NCI-H2029 (cell line): ENCODE measurements around the gene GALNT1.

Experiments
- DNase-seq: peaks from one replicate; lab custom pipeline; 2025; lab: John Stamatoyannopoulos, UW

Gene GALNT1

DNA sequence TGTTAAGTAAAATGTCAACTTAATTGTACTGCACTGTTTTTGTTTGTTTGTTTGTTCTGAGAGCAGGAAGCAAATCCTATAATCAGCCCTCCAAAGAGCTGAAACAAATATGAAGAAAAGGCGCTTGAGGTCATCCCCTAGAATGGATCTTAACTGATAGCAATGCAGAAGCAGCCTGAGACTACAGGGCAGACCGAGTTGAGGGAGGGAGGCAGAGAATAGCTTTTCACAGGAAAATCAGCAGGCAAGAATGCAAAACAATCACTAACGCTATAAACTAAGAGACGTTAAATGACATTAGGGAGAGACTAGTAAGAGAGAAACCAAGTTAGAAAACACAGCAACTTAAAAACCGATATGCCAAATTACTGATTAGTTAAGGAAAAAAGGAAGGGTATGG, 37.2 kb downstream of the GALNT1 start:
- DNase-seq, result no peak

DNA sequence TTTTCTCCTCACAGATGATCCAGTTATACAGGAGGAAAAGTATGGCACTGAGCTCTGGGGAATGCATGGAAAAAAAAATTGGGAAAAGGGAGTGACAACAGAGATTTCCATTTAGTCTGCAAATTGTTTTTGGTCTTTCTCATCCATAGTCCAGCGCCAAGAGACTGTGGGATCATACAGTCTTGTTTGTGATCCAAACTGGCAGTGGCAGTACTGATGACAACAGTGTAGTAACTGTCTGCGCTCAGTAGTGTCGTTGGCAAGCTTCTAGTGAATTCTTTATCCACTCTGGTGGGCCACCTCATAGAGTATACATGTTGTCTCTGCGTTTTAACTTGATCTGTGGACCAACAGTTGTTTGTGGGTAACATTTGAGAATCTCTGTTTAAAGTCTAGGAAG, 37.9 kb downstream of the GALNT1 start:
- DNase-seq, result no peak

GRCh38 chr18:35619941-35620340, 38.4 kb downstream of the GALNT1 start:
- DNase-seq, result no peak

- DNase-seq, result no peak
Observed at GRCh38 chr18:35620765-35621164, 39.2 kb downstream of the GALNT1 start.

GRCh38 chr18:35623255-35623654, 41.7 kb downstream of the GALNT1 start:
- DNase-seq, result no peak

DNA sequence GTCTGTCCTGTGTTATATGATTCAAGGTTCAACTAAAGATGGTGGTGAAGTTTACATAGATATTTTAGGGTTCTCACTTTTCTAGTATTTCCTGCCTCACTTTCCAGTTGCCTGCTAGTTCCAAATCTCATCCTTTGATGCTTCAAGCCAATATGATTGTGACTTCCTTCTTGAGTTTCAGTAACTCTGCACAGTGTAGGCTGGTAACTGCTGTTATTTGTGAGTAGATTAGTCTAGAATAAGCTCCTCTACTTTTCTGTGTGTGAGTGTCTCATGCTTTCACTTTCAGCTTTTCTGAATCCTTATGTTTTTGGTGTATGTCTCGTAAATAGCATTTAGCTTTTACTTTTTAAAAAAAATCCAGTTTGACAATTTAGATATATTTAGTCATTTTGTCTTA, 42.6 kb downstream of the GALNT1 start:
- no peak for DNase-seq

DNA sequence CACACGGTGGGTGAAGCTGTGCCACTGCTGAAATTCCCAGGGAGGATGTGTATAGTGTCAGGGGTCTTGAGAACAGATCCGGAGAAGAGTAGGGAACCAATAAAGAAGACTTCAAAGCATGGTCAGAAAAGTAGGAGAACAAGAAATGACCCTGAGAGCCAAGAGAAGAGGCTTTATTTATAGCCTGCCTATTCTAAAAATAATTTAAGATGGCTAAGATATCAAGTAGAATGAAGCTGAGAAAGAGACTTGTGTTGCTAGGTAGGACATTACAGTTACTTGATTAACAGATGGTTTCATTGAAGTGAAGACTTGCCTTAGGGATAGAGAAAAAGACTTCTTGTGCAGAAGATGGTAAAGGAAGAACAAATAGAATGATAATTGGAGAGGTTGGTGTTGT, 43.7 kb downstream of the GALNT1 start:
- no peak for DNase-seq

DNA sequence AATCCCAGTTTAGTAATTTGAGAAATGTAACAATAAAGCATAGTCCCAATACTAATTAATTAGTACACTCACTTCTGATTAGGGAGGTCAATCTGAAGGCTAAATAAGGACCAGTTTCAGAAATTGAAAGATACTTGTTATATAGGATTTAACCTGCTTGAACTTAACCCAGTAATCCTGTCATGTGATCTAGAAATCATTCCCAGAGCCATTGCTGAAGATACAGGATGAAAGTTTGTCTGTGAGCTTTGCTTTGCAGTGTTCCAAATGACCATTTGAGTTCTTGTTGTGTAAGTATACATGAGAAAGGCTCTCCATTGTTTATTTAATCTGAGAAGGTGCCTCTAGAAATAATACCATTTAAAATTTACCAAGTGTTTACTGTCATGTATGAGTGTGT, 52.2 kb downstream of the GALNT1 start:
- no peak for DNase-seq

GRCh38 chr18:35634323-35634722, 52.8 kb downstream of the GALNT1 start:
- DNase-seq, result no peak

- DNase-seq, result no peak
Observed at GRCh38 chr18:35635170-35635569, 53.6 kb downstream of the GALNT1 start.

DNA sequence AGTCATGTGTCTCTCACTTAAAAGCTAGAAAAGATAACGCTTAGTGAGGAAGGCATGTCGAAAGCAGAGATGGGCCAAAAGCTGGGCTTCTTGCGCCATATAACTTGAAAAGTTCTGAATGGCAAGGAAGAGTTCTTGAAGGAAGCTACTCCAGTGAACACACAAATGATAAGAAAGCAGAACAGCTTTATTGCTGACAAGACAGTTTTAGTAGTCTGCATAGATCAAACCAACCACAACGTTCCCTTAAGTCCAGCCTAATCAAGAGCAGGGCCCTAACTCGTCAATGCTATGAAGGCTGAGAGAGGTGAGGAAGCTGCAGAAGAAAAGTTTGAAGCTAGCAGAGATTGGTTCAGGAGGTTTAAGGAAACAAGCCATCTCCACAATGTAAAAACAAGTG, 55.7 kb downstream of the GALNT1 start:
- DNase-seq, result no peak

- no peak for DNase-seq
Observed at GRCh38 chr18:35639296-35639695, 57.8 kb downstream of the GALNT1 start.

DNA sequence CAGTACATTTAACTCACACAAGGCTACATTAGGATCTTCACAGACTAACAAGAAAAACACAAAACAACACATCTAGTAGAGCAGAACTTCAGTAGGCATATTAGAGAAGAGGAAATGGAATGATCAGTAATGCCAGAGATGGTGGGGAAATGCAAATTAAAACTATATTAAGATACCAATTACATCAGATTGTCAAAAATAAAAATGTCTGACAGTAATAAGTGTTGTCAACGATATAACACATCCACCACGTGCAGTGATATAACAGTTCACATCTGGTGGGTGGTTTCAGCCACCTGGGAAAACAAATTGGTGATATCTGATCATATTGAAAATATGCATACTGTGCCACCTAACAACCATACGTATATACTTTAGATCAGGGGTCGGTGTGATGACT, 59.9 kb downstream of the GALNT1 start:
- no peak for DNase-seq

DNA sequence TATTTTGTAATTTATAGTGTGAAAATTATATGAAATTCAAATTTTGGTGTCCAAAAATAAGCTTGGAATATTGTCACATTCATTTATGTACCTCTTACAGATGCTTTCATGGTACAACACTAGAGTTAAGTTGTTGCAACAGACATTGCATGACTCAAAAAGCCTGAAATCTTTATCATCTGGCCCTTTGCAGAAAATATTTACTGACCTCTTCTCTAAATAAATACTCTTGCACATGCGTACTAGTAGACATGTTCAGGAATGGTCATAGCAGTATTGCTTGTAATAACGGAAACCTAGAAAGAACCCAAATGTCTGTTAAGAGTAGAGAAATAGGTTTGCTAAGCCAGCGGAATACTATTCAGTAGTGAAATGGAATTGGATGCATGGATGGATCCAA, 60.4 kb downstream of the GALNT1 start:
- DNase-seq, result no peak

GRCh38 chr18:35642802-35643201, 61.3 kb downstream of the GALNT1 start:
- DNase-seq, result no peak

GRCh38 chr18:35646449-35646848, 64.9 kb downstream of the GALNT1 start:
- DNase-seq, result no peak

- no peak for DNase-seq
Observed at GRCh38 chr18:35653392-35654135, 72.0 kb downstream of the GALNT1 start.

DNA sequence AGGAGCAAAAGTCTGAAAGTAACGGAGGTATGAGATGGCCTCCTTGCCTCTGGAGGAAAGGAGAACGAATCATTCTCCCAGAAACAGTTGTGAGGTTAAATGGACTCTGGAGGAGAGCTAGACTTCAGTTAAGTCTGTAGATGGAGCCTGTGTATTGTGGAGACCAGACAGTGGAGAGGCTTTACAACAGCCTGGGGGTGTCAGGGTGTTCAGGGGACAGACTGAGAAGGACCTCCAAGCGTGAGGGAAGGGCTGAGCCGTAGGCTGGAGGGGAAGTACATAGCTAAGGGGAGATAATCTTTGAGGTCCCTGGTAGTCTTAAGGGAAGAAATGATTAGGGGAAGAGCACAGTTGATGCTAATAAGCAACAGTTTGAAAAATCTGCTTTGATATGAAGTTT, 76.6 kb downstream of the GALNT1 start:
- DNase-seq, result no peak

- DNase-seq, result no peak
Observed at GRCh38 chr18:35661483-35662146, 80.1 kb downstream of the GALNT1 start.

DNA sequence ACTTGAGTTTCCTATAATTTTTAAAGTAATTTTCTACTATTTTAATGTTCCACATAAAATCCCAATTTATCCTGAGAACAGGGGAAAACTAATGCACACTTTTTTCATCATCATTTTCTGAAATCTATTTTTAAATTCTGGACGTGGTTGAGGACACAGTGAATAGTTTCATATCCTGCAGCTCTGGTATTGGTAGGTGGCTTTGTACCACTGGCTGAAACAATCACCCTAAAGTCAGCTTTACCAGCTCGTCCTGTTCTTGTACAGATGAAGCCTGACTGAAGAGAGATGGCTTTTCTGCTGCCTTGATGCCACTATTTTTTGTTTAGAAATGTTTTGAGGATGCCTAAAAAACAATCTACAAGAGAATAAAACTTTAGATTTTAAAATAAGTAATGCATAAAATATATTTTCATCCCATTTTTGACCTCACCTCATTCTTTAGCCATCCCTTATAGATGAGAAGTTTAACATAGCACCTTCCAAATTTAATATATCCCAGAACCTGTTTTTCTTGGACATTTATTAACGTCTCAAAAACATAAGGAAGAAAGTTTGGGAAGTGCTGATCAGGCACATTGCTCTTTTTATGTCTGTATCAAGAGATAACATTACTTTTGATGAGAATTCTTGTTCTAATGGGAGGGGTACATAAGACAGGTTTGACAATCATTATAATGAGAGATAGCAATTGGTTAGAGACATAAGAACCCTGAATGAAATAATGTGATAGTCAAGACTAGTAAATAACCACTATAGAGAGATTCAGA, 80.9 kb downstream of the GALNT1 start:
- DNase-seq, result no peak

DNA sequence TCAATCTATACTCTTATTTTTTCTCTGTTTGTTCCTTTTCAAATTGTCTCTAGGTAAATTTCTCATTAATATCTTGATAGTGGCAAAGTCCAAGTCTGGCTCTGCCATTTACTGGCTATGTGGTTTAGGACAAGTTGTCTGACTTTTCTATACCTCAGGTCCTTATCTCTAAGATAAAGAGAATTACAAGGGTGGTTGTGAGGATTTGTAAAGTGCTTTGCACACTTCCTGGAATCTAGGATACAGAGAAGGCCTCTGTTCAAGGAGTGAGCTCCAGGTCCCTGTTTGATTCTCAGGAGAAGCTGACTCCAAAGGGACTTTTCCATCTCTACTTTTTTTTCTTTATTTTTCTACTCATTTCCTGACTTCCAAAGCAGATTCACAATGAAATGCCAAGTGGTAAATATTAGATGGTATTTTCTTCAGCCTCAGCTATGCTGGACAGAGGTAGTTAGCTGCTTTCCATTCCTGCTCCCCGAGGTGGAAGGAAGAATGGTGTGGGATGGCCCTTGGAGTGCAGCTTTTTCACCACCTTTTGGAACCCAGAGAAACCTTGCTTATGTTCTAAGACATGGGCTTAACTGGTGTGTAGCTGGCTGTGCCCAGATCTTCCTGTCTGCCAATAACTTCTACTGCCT, 90.5 kb downstream of the GALNT1 start:
- no peak for DNase-seq

- no peak for DNase-seq
Observed at GRCh38 chr18:35672897-35673296, 91.4 kb downstream of the GALNT1 start.

- no peak for DNase-seq
Observed at GRCh38 chr18:35673682-35674081, 92.1 kb downstream of the GALNT1 start.
